ENCODE measurements around the gene ADARB2. TPM values are rescaled to one million over a fixed set of nuclear protein-coding genes. Genes with fewer than 3 reads are reported as not detected.

The ADARB2 gene
- total and polyA plus RNA-seq, 4 donors: 0.55 to 0.70 (median 0.59) TPM; not detected in 1

DNA sequence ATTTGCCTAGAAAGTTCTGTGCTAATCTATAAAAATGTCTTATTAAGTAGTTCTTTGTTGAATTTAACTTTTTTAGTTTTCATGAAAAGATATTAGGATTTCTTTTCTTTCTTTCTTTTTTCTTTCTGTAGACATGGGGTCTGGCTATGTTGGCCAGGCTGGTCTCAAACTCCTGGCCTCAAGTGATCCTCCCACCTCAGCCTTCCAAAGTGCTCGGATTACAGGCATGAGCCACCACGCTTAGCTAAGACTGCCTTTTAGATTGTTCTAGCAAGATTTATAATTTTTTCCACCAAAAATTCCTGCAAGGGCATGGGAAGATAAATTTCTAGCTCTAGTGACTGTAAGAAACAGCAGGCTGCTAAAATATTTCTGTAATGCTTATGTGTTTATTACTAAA is 540.7 kb downstream of the ADARB2 start:
- no peak overlapping the region for H3K9ac ChIP-seq (ENCODE audit: low read depth in 1 of 2, low read length in 2 of 2)
- no peaks in the 10 kb centered on the region for H3K4me1 ChIP-seq (ENCODE audit: control insufficient read depth in 4 of 4, insufficient read depth in 4 of 4, low read length in 3 of 4)
- H3K36me3 ChIP-seq (ENCODE audit: control insufficient read depth in 4 of 4, insufficient read depth in 3 of 4, low read depth in 1 of 4, low read length in 3 of 4): no peaks in the 10 kb centered on the region
- no peak overlapping the region for H3K27ac ChIP-seq (ENCODE audit: low read depth in 1 of 2, low read length in 2 of 2)
- H3K27me3 ChIP-seq (ENCODE audit: control insufficient read depth in 4 of 4, insufficient read depth in 4 of 4, low read length in 3 of 4): peaks cover 0 to 3% (median 0%) of the 10 kb centered on the region in 4 donors
- TF ChIP-seq RXRA (IDR thresholded peaks at IDR 0.05) (no peak), EGR1 (IDR thresholded peaks at IDR 0.05; ENCODE audit: low read depth in 2 of 2) (no peak), HNF4G (IDR thresholded peaks at IDR 0.05) (no peak), NR2F2 (IDR thresholded peaks at IDR 0.05) (no peak), GABPA (IDR thresholded peaks at IDR 0.05 in 1 of 2, conservative IDR thresholded peaks at IDR 0.05 in 1 of 2) (no peak), YY1 (IDR thresholded peaks at IDR 0.05) (no peak), FOXA2 (IDR thresholded peaks at IDR 0.05) (no peak), SP1 (IDR thresholded peaks at IDR 0.05) (no peak), HNF4A (conservative IDR thresholded peaks at IDR 0.05) (no peak), TAF1 (conservative IDR thresholded peaks at IDR 0.05) (no peak), RAD21 (IDR thresholded peaks at IDR 0.05) (no peak), JUND (IDR thresholded peaks at IDR 0.05) (no peak), FOXA1 (IDR thresholded peaks at IDR 0.05) (no peak)
- TF ChIP-seq, protein P1, sequence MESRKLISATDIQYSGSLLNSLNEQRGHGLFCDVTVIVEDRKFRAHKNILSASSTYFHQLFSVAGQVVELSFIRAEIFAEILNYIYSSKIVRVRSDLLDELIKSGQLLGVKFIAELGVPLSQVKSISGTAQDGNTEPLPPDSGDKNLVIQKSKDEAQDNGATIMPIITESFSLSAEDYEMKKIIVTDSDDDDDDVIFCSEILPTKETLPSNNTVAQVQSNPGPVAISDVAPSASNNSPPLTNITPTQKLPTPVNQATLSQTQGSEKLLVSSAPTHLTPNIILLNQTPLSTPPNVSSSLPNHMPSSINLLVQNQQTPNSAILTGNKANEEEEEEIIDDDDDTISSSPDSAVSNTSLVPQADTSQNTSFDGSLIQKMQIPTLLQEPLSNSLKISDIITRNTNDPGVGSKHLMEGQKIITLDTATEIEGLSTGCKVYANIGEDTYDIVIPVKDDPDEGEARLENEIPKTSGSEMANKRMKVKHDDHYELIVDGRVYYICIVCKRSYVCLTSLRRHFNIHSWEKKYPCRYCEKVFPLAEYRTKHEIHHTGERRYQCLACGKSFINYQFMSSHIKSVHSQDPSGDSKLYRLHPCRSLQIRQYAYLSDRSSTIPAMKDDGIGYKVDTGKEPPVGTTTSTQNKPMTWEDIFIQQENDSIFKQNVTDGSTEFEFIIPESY (IDR thresholded peaks at IDR 0.05): no peak
- TF ChIP-seq, protein P2, sequence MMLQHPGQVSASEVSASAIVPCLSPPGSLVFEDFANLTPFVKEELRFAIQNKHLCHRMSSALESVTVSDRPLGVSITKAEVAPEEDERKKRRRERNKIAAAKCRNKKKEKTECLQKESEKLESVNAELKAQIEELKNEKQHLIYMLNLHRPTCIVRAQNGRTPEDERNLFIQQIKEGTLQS (IDR thresholded peaks at IDR 0.05): no peak
- TF ChIP-seq, protein P3, sequence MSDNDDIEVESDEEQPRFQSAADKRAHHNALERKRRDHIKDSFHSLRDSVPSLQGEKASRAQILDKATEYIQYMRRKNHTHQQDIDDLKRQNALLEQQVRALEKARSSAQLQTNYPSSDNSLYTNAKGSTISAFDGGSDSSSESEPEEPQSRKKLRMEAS (IDR thresholded peaks at IDR 0.05): no peak
- TF ChIP-seq, protein P4, sequence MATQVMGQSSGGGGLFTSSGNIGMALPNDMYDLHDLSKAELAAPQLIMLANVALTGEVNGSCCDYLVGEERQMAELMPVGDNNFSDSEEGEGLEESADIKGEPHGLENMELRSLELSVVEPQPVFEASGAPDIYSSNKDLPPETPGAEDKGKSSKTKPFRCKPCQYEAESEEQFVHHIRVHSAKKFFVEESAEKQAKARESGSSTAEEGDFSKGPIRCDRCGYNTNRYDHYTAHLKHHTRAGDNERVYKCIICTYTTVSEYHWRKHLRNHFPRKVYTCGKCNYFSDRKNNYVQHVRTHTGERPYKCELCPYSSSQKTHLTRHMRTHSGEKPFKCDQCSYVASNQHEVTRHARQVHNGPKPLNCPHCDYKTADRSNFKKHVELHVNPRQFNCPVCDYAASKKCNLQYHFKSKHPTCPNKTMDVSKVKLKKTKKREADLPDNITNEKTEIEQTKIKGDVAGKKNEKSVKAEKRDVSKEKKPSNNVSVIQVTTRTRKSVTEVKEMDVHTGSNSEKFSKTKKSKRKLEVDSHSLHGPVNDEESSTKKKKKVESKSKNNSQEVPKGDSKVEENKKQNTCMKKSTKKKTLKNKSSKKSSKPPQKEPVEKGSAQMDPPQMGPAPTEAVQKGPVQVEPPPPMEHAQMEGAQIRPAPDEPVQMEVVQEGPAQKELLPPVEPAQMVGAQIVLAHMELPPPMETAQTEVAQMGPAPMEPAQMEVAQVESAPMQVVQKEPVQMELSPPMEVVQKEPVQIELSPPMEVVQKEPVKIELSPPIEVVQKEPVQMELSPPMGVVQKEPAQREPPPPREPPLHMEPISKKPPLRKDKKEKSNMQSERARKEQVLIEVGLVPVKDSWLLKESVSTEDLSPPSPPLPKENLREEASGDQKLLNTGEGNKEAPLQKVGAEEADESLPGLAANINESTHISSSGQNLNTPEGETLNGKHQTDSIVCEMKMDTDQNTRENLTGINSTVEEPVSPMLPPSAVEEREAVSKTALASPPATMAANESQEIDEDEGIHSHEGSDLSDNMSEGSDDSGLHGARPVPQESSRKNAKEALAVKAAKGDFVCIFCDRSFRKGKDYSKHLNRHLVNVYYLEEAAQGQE (IDR thresholded peaks at IDR 0.05): no peak
- TF ChIP-seq, protein P5, sequence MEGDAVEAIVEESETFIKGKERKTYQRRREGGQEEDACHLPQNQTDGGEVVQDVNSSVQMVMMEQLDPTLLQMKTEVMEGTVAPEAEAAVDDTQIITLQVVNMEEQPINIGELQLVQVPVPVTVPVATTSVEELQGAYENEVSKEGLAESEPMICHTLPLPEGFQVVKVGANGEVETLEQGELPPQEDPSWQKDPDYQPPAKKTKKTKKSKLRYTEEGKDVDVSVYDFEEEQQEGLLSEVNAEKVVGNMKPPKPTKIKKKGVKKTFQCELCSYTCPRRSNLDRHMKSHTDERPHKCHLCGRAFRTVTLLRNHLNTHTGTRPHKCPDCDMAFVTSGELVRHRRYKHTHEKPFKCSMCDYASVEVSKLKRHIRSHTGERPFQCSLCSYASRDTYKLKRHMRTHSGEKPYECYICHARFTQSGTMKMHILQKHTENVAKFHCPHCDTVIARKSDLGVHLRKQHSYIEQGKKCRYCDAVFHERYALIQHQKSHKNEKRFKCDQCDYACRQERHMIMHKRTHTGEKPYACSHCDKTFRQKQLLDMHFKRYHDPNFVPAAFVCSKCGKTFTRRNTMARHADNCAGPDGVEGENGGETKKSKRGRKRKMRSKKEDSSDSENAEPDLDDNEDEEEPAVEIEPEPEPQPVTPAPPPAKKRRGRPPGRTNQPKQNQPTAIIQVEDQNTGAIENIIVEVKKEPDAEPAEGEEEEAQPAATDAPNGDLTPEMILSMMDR (IDR thresholded peaks at IDR 0.05; ENCODE audit: low read depth, low read length, missing input control): no peak
- H3K4me3 ChIP-seq (ENCODE audit: low read depth in 1 of 3, low read length in 3 of 3): no peak overlapping the region
- WGBS: 69% methylated on average over 2 of the region's 2 CpGs
- no peak for DNase-seq (ENCODE audit: low spot score)
- no peaks in the 10 kb centered on the region for H3K9me3 ChIP-seq (ENCODE audit: control insufficient read depth in 4 of 4, low read length in 3 of 4)
